ENCODE measurements around the gene RAD21L1.

The RAD21L1 gene

GRCh38 chr20:1280195-1281102, 54.6 kb downstream of the RAD21L1 start:
- Histone ChIP-seq H3K4me3 (ENCODE audit: low read depth, low read length) (no peak overlapping the region), H3K4me1 (ENCODE audit: control insufficient read depth, insufficient read depth, low read length) (no peaks in the 10 kb centered on the region), H3K9ac (ENCODE audit: low read depth, low read length) (no peak overlapping the region), H3K27me3 (ENCODE audit: control insufficient read depth, insufficient read depth, low read length) (no peaks in the 10 kb centered on the region), H3K36me3 (ENCODE audit: control insufficient read depth, insufficient read depth, low read length) (no peaks in the 10 kb centered on the region), H3K9me3 (ENCODE audit: control insufficient read depth, insufficient read depth, low read length) (no peaks in the 10 kb centered on the region)

GRCh38 chr20:1281279-1282057, 55.6 kb downstream of the RAD21L1 start:
- no peaks in the 10 kb centered on the region for H3K4me1 ChIP-seq (ENCODE audit: control insufficient read depth, insufficient read depth, low read length)
- no peaks in the 10 kb centered on the region for H3K27me3 ChIP-seq (ENCODE audit: control insufficient read depth, insufficient read depth, low read length)
- H3K4me3 ChIP-seq (ENCODE audit: low read depth, low read length): no peak overlapping the region
- no peaks in the 10 kb centered on the region for H3K9me3 ChIP-seq (ENCODE audit: control insufficient read depth, insufficient read depth, low read length)
- no peak overlapping the region for H3K9ac ChIP-seq (ENCODE audit: low read depth, low read length)
- H3K36me3 ChIP-seq (ENCODE audit: control insufficient read depth, insufficient read depth, low read length): no peaks in the 10 kb centered on the region

- no peaks in the 10 kb centered on the region for H3K27me3 ChIP-seq (ENCODE audit: control insufficient read depth, insufficient read depth, low read length)
- no peaks in the 10 kb centered on the region for H3K9me3 ChIP-seq (ENCODE audit: control insufficient read depth, insufficient read depth, low read length)
- no peak overlapping the region for H3K9ac ChIP-seq (ENCODE audit: low read depth, low read length)
- H3K4me1 ChIP-seq (ENCODE audit: control insufficient read depth, insufficient read depth, low read length): no peaks in the 10 kb centered on the region
- no peaks in the 10 kb centered on the region for H3K36me3 ChIP-seq (ENCODE audit: control insufficient read depth, insufficient read depth, low read length)
- H3K4me3 ChIP-seq (ENCODE audit: low read depth, low read length): no peak overlapping the region
Observed at GRCh38 chr20:1282966-1283365, 57.1 kb downstream of the RAD21L1 start.

GRCh38 chr20:1283522-1284510, 58.0 kb downstream of the RAD21L1 start:
- Histone ChIP-seq H3K9ac (ENCODE audit: low read depth, low read length) (no peak overlapping the region), H3K36me3 (ENCODE audit: control insufficient read depth, insufficient read depth, low read length) (no peaks in the 10 kb centered on the region), H3K27me3 (ENCODE audit: control insufficient read depth, insufficient read depth, low read length) (no peaks in the 10 kb centered on the region), H3K4me3 (ENCODE audit: low read depth, low read length) (no peak overlapping the region), H3K9me3 (ENCODE audit: control insufficient read depth, insufficient read depth, low read length) (no peaks in the 10 kb centered on the region), H3K4me1 (ENCODE audit: control insufficient read depth, insufficient read depth, low read length) (no peaks in the 10 kb centered on the region)

- H3K36me3 ChIP-seq (ENCODE audit: control insufficient read depth, insufficient read depth, low read length): no peaks in the 10 kb centered on the region
- no peak overlapping the region for H3K4me3 ChIP-seq (ENCODE audit: low read depth, low read length)
- H3K9ac ChIP-seq (ENCODE audit: low read depth, low read length): no peak overlapping the region
- H3K4me1 ChIP-seq (ENCODE audit: control insufficient read depth, insufficient read depth, low read length): no peaks in the 10 kb centered on the region
- no peaks in the 10 kb centered on the region for H3K27me3 ChIP-seq (ENCODE audit: control insufficient read depth, insufficient read depth, low read length)
- no peaks in the 10 kb centered on the region for H3K9me3 ChIP-seq (ENCODE audit: control insufficient read depth, insufficient read depth, low read length)
Observed at GRCh38 chr20:1286267-1287024, 60.6 kb downstream of the RAD21L1 start.

- H3K4me1 ChIP-seq (ENCODE audit: control insufficient read depth, insufficient read depth, low read length): no peaks in the 10 kb centered on the region
- no peaks in the 10 kb centered on the region for H3K36me3 ChIP-seq (ENCODE audit: control insufficient read depth, insufficient read depth, low read length)
- no peaks in the 10 kb centered on the region for H3K9me3 ChIP-seq (ENCODE audit: control insufficient read depth, insufficient read depth, low read length)
- H3K9ac ChIP-seq (ENCODE audit: low read depth, low read length): no peak overlapping the region
- H3K27me3 ChIP-seq (ENCODE audit: control insufficient read depth, insufficient read depth, low read length): no peaks in the 10 kb centered on the region
- H3K4me3 ChIP-seq (ENCODE audit: low read depth, low read length): no peak overlapping the region
Observed at GRCh38 chr20:1287306-1287705, 61.5 kb downstream of the RAD21L1 start.

- Histone ChIP-seq H3K27me3 (ENCODE audit: control insufficient read depth, insufficient read depth, low read length) (no peaks in the 10 kb centered on the region), H3K9ac (ENCODE audit: low read depth, low read length) (no peak overlapping the region), H3K4me1 (ENCODE audit: control insufficient read depth, insufficient read depth, low read length) (no peaks in the 10 kb centered on the region), H3K36me3 (ENCODE audit: control insufficient read depth, insufficient read depth, low read length) (no peaks in the 10 kb centered on the region), H3K9me3 (ENCODE audit: control insufficient read depth, insufficient read depth, low read length) (no peaks in the 10 kb centered on the region), H3K4me3 (ENCODE audit: low read depth, low read length) (no peak overlapping the region)
Observed at GRCh38 chr20:1287787-1288569, 62.1 kb downstream of the RAD21L1 start.

GRCh38 chr20:1291191-1291741, 65.4 kb downstream of the RAD21L1 start:
- H3K36me3 ChIP-seq (ENCODE audit: control insufficient read depth, insufficient read depth, low read length): no peaks in the 10 kb centered on the region
- no peaks in the 10 kb centered on the region for H3K9me3 ChIP-seq (ENCODE audit: control insufficient read depth, insufficient read depth, low read length)
- H3K4me3 ChIP-seq (ENCODE audit: low read depth, low read length): no peak overlapping the region
- no peak overlapping the region for H3K9ac ChIP-seq (ENCODE audit: low read depth, low read length)
- H3K27me3 ChIP-seq (ENCODE audit: control insufficient read depth, insufficient read depth, low read length): no peaks in the 10 kb centered on the region
- no peaks in the 10 kb centered on the region for H3K4me1 ChIP-seq (ENCODE audit: control insufficient read depth, insufficient read depth, low read length)

- Histone ChIP-seq H3K9me3 (ENCODE audit: control insufficient read depth, insufficient read depth, low read length) (no peaks in the 10 kb centered on the region), H3K4me1 (ENCODE audit: control insufficient read depth, insufficient read depth, low read length) (no peaks in the 10 kb centered on the region), H3K36me3 (ENCODE audit: control insufficient read depth, insufficient read depth, low read length) (no peaks in the 10 kb centered on the region), H3K4me3 (ENCODE audit: low read depth, low read length) (no peak overlapping the region), H3K9ac (ENCODE audit: low read depth, low read length) (no peak overlapping the region), H3K27me3 (ENCODE audit: control insufficient read depth, insufficient read depth, low read length) (no peaks in the 10 kb centered on the region)
Observed at GRCh38 chr20:1292620-1293019, 66.8 kb downstream of the RAD21L1 start.

GRCh38 chr20:1293641-1294379, 68.0 kb downstream of the RAD21L1 start:
- Histone ChIP-seq H3K36me3 (ENCODE audit: control insufficient read depth, insufficient read depth, low read length) (no peaks in the 10 kb centered on the region), H3K4me3 (ENCODE audit: low read depth, low read length) (no peak overlapping the region), H3K27me3 (ENCODE audit: control insufficient read depth, insufficient read depth, low read length) (no peaks in the 10 kb centered on the region), H3K9ac (ENCODE audit: low read depth, low read length) (no peak overlapping the region), H3K4me1 (ENCODE audit: control insufficient read depth, insufficient read depth, low read length) (no peaks in the 10 kb centered on the region), H3K9me3 (ENCODE audit: control insufficient read depth, insufficient read depth, low read length) (no peaks in the 10 kb centered on the region)
